ENCODE data around the gene LY6G5C.
A peak's percentile ranks its signal among the peaks of the same experiment; 100 is the strongest.

LY6G5C gene

GRCh38 chr6:31707701-31708100, 26.8 kb upstream of the LY6G5C start:
- Mint-ChIP-seq H3K36me3 (no peaks in the 10 kb centered on the region), H3K9me3 (no peaks in the 10 kb centered on the region), H3K4me1 (peaks cover 14% of the 10 kb centered on the region), H3K4me3 (no peak overlapping the region), H3K27me3 (no peaks in the 10 kb centered on the region), H3K27ac (no peak overlapping the region)
- ATAC-seq (ENCODE audit: low read depth) (no peak), DNase-seq (ENCODE audit: low spot score in 2 of 2) (no peak)

- H3K4me3 Mint-ChIP-seq: no peak within 1 kb of the TSS
- no peak within 1 kb of the TSS for H3K27ac Mint-ChIP-seq
- H3K36me3 Mint-ChIP-seq: no peaks in the 10 kb centered on the region
- no peak for DNase-seq (ENCODE audit: low spot score in 2 of 2)
- no peak for ATAC-seq (ENCODE audit: low read depth)
- peaks cover 19% of the 10 kb centered on the region for H3K4me1 Mint-ChIP-seq
- H3K27me3 Mint-ChIP-seq: no peaks in the 10 kb centered on the region
- no peaks in the 10 kb centered on the region for H3K9me3 Mint-ChIP-seq
Measured at GRCh38 chr6:31706599-31706998, 25.7 kb upstream of the LY6G5C start, which contains the start of gene LY6G6F. Gene LY6G6F, plus strand, starts transcription at chr6:31706866. Its CDS starts 41 bp downstream, at chr6:31706907.

- DNase-seq (ENCODE audit: low spot score in 2 of 2): no peak
- H3K27me3 Mint-ChIP-seq: no peaks in the 10 kb centered on the region
- H3K4me3 Mint-ChIP-seq: no peak overlapping the region
- no peaks in the 10 kb centered on the region for H3K36me3 Mint-ChIP-seq
- H3K4me1 Mint-ChIP-seq: peaks cover 22% of the 10 kb centered on the region
- no peaks in the 10 kb centered on the region for H3K9me3 Mint-ChIP-seq
- ATAC-seq (ENCODE audit: low read depth): no peak
- H3K27ac Mint-ChIP-seq: no peak overlapping the region
Measured at GRCh38 chr6:31705931-31706330, 25.1 kb upstream of the LY6G5C start.

- H3K27ac Mint-ChIP-seq: peak within 1 kb of the TSS; percentile 97
- H3K27me3 Mint-ChIP-seq: no peaks in the 10 kb centered on the region
- ATAC-seq (ENCODE audit: low read depth) (peak; percentile 95), DNase-seq (ENCODE audit: low spot score in 2 of 2) (peak; percentile 93 to 95)
- no peaks in the 10 kb centered on the region for H3K9me3 Mint-ChIP-seq
- peaks cover 17% of the 10 kb centered on the region for H3K4me1 Mint-ChIP-seq
- peak within 1 kb of the TSS; percentile 99 for H3K4me3 Mint-ChIP-seq
- H3K36me3 Mint-ChIP-seq: no peaks in the 10 kb centered on the region
Measured at GRCh38 chr6:31702819-31703716, 22.2 kb upstream of the LY6G5C start, which contains the start of gene ABHD16A. Gene ABHD16A, minus strand, starts transcription at chr6:31703324. Its CDS starts 43 bp downstream, at chr6:31703281.

- Mint-ChIP-seq H3K27me3 (no peaks in the 10 kb centered on the region), H3K9me3 (no peaks in the 10 kb centered on the region), H3K4me3 (peak overlapping the region; percentile 99), H3K4me1 (peaks cover 21% of the 10 kb centered on the region), H3K36me3 (peaks cover 3% of the 10 kb centered on the region), H3K27ac (peak overlapping the region; percentile 97)
- DNase-seq (ENCODE audit: low spot score in 2 of 2) (no peak), ATAC-seq (ENCODE audit: low read depth) (no peak)
Measured at GRCh38 chr6:31702405-31702818, 21.5 kb upstream of the LY6G5C start.

- Mint-ChIP-seq H3K9me3 (no peaks in the 10 kb centered on the region), H3K36me3 (peaks cover 5% of the 10 kb centered on the region), H3K27ac (peak overlapping the region; percentile 97), H3K4me1 (peaks cover 23% of the 10 kb centered on the region), H3K4me3 (peak overlapping the region; percentile 99), H3K27me3 (no peaks in the 10 kb centered on the region)
- DNase-seq (ENCODE audit: low spot score in 2 of 2): no peak
- ATAC-seq (ENCODE audit: low read depth): no peak
Measured at GRCh38 chr6:31701666-31702404, 21.0 kb upstream of the LY6G5C start.

- H3K9me3 Mint-ChIP-seq: no peaks in the 10 kb centered on the region
Measured at GRCh38 chr6:31700740-31701401, 20.0 kb upstream of the LY6G5C start.

GRCh38 chr6:31697555-31697954, 16.7 kb upstream of the LY6G5C start:
- Mint-ChIP-seq H3K27me3 (no peaks in the 10 kb centered on the region), H3K9me3 (no peaks in the 10 kb centered on the region), H3K36me3 (peaks cover 11% of the 10 kb centered on the region), H3K4me1 (peaks cover 21% of the 10 kb centered on the region), H3K27ac (no peak overlapping the region), H3K4me3 (no peak overlapping the region)
- DNase-seq (ENCODE audit: low spot score in 2 of 2) (no peak), ATAC-seq (ENCODE audit: low read depth) (no peak)

More at GRCh38 chr6:31700740-31701401, 20.0 kb upstream of the LY6G5C start:
- H3K4me3 Mint-ChIP-seq: peak overlapping the region; percentile 49
- peaks cover 7% of the 10 kb centered on the region for H3K36me3 Mint-ChIP-seq
- H3K27ac Mint-ChIP-seq: no peak overlapping the region
- H3K4me1 Mint-ChIP-seq: peaks cover 23% of the 10 kb centered on the region
- DNase-seq (ENCODE audit: low spot score in 2 of 2): no peak
- no peaks in the 10 kb centered on the region for H3K27me3 Mint-ChIP-seq
- no peak for ATAC-seq (ENCODE audit: low read depth)

GRCh38 chr6:31693535-31693934, 12.7 kb upstream of the LY6G5C start:
- peaks cover 16% of the 10 kb centered on the region for H3K36me3 Mint-ChIP-seq
- no peaks in the 10 kb centered on the region for H3K9me3 Mint-ChIP-seq
- peak overlapping the region; percentile 20 for H3K27ac Mint-ChIP-seq
- DNase-seq (ENCODE audit: low spot score in 2 of 2): no peak
- ATAC-seq (ENCODE audit: low read depth): no peak
- H3K4me3 Mint-ChIP-seq: no peak overlapping the region
- H3K4me1 Mint-ChIP-seq: peaks cover 26% of the 10 kb centered on the region
- H3K27me3 Mint-ChIP-seq: no peaks in the 10 kb centered on the region

- ATAC-seq (ENCODE audit: low read depth) (no peak), DNase-seq (ENCODE audit: low spot score in 2 of 2) (no peak)
- H3K4me1 Mint-ChIP-seq: peaks cover 27% of the 10 kb centered on the region
- H3K36me3 Mint-ChIP-seq: peaks cover 17% of the 10 kb centered on the region
- H3K27me3 Mint-ChIP-seq: no peaks in the 10 kb centered on the region
- H3K9me3 Mint-ChIP-seq: no peaks in the 10 kb centered on the region
- H3K27ac Mint-ChIP-seq: peak overlapping the region; percentile 20
- no peak overlapping the region for H3K4me3 Mint-ChIP-seq
Measured at GRCh38 chr6:31692886-31693285, 12.0 kb upstream of the LY6G5C start.

GRCh38 chr6:31692353-31692752, 11.5 kb upstream of the LY6G5C start:
- ATAC-seq (ENCODE audit: low read depth): no peak
- DNase-seq (ENCODE audit: low spot score in 2 of 2): no peak
- Mint-ChIP-seq H3K27me3 (no peaks in the 10 kb centered on the region), H3K4me1 (peaks cover 24% of the 10 kb centered on the region), H3K36me3 (peaks cover 17% of the 10 kb centered on the region), H3K27ac (no peak overlapping the region), H3K9me3 (no peaks in the 10 kb centered on the region), H3K4me3 (no peak overlapping the region)

- DNase-seq (ENCODE audit: low spot score in 2 of 2): no peak
- peaks cover 23% of the 10 kb centered on the region for H3K4me1 Mint-ChIP-seq
- no peak overlapping the region for H3K4me3 Mint-ChIP-seq
- no peak for ATAC-seq (ENCODE audit: low read depth)
- no peaks in the 10 kb centered on the region for H3K9me3 Mint-ChIP-seq
- no peak overlapping the region for H3K27ac Mint-ChIP-seq
- H3K27me3 Mint-ChIP-seq: no peaks in the 10 kb centered on the region
- H3K36me3 Mint-ChIP-seq: peaks cover 18% of the 10 kb centered on the region
Measured at GRCh38 chr6:31691564-31692108, 10.8 kb upstream of the LY6G5C start.

GRCh38 chr6:31691078-31691463, 10.2 kb upstream of the LY6G5C start:
- Mint-ChIP-seq H3K27me3 (no peaks in the 10 kb centered on the region), H3K36me3 (peaks cover 21% of the 10 kb centered on the region), H3K9me3 (no peaks in the 10 kb centered on the region), H3K4me1 (peaks cover 23% of the 10 kb centered on the region), H3K4me3 (no peak overlapping the region), H3K27ac (no peak overlapping the region)
- DNase-seq (ENCODE audit: low spot score in 2 of 2) (no peak), ATAC-seq (ENCODE audit: low read depth) (no peak)

All from memory B cell (primary cell).